IPS-11a (cell line): ENCODE results near the gene NME2.
A peak's percentile ranks its signal among the peaks of the same experiment; 100 is the strongest.
"Not testable (repeated sequence)": the region's sequence is repeated elsewhere in the genome, so short reads cannot be mapped to it uniquely, and the experiment has no call there.

Experiments
- H3K4me3 ChIP-seq: one replicate; pipeline ENCODE4 v1.5.1; 2013; ENCODE audit warnings: low read depth, low read length, control low read depth

NME2 gene

GRCh38 chr17:51166198-51166986, at the start of gene NME2:
NME2 (plus strand) TSS chr17:51166411; CDS start chr17:51166831, 420 bp downstream.
- peak within 1 kb of the TSS; percentile 93 for H3K4me3 ChIP-seq

DNA sequence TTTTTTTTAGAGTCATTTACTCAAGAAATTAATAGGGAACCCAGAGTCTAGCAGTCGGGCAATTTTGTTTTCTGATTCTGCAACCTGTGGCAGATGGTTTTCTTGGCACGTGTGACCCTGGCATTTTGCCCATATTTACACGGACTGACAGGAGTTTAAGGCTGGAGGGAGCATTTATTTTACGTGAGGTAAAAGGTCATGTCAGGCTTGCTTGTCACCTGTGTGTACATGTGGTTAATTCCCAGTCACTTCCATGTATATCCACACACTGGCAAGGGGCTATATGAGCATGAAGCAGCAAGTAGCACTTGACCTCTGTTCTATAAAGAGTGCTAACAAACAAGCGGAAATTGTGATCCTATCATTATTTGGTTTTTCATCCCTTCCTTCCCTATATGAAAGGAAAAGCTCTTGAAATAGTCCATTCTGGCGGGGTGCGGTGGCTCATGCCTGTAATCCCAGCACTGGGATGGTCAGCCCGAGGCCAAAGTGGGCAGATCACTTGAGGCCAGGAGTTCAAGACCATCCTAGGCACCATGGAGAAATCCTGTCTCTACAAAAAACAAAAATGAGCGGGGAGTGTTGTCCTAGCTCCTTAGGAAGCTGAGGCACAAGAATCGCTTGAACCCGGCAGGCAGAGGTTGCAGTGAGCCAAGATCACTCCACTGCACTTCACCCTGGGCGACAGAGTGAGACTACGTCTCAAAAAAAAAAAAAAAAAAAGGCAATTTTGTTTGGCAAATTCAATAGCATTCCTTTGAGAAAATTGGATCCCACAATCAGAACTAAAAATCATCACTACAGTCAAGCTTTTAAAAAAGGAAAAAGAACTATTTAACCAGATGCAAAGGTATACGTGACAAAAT, 47.6 kb upstream of the NME2 start:
- no peak overlapping the region for H3K4me3 ChIP-seq

- peak overlapping the region; percentile 97 for H3K4me3 ChIP-seq
Observed at GRCh38 chr17:51119415-51120356, 46.5 kb upstream of the NME2 start.

DNA sequence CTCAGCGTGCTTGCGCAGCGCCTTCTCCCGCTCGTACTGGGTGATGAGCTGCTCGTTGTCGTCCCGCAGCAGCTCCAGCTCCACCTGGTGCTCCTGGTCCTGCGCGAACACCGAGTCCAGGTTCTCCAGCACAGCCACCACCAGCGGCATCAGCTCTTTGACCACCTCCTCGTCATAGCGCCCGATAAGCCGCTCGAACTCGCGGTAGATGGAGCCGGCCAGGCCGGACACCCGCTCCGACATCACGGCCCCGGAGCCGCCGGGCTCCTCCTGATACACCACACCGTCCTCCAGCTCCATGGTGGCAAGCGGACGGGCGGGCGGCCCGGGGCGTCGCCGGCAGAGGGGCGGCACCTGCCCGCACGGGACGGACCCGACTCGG, 45.9 kb upstream of the NME2 start:
- H3K4me3 ChIP-seq = peak overlapping the region; percentile 97

- peak within 1 kb of the TSS; percentile 97 for H3K4me3 ChIP-seq
Observed at GRCh38 chr17:51120739-51121619, 45.2 kb upstream of the NME2 start, which contains the start of gene SPAG9. SPAG9 (minus strand) TSS chr17:51120868; CDS start chr17:51120656, 212 bp downstream.

- H3K4me3 ChIP-seq = peak overlapping the region; percentile 69
Observed at GRCh38 chr17:51121620-51122472, 44.4 kb upstream of the NME2 start.

GRCh38 chr17:51122473-51123115, 43.6 kb upstream of the NME2 start:
- H3K4me3 ChIP-seq = not testable (repeated sequence)

GRCh38 chr17:51124640-51125503, 41.3 kb upstream of the NME2 start:
- no peak overlapping the region for H3K4me3 ChIP-seq

DNA sequence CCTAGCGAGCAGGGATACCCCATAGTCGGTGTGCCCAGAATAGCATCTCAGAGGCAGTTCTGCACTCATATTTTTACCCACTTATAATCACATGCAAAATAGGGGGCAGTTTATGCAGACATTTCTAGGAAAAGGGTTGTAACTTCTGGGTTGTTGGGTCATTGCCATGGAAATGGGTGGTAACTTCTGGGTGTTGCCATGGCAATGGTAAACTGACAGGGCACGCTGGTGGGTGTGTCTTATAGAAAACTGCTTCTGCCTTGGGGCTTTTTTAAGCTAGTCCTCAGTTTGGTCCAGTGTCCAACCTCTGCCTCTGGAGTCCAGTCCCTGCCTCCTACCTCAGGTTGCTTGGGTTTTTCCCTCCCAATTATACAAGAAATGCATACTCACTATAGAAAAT, 38.1 kb upstream of the NME2 start:
- H3K4me3 ChIP-seq = no peak overlapping the region

DNA sequence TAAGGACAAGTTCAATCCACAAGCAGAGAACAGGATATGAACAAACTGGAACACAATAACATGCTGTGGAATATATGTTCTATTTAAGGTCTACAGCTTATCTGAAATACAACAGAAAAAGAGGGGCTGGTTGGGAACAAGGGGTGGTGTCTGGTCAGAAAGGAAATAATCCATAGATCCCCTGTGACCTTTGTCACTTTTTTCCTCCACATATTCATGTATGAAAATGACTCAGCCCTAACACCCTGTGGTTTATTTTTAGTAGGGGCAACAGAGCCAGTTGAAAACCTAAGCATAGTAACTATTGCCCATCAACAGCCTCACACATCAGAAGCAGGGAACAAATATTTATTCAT, 33.3 kb upstream of the NME2 start:
- H3K4me3 ChIP-seq = no peak overlapping the region

- no peak overlapping the region for H3K4me3 ChIP-seq
Observed at GRCh38 chr17:51133365-51133764, 32.8 kb upstream of the NME2 start.

GRCh38 chr17:51135956-51136355, 30.3 kb upstream of the NME2 start:
- no peak overlapping the region for H3K4me3 ChIP-seq

- no peak overlapping the region for H3K4me3 ChIP-seq
Observed at GRCh38 chr17:51142597-51142996, 23.6 kb upstream of the NME2 start.

- no peak overlapping the region for H3K4me3 ChIP-seq
Observed at GRCh38 chr17:51144266-51145022, 21.8 kb upstream of the NME2 start.

GRCh38 chr17:51147650-51148049, 18.6 kb upstream of the NME2 start:
- H3K4me3 ChIP-seq = no peak overlapping the region

DNA sequence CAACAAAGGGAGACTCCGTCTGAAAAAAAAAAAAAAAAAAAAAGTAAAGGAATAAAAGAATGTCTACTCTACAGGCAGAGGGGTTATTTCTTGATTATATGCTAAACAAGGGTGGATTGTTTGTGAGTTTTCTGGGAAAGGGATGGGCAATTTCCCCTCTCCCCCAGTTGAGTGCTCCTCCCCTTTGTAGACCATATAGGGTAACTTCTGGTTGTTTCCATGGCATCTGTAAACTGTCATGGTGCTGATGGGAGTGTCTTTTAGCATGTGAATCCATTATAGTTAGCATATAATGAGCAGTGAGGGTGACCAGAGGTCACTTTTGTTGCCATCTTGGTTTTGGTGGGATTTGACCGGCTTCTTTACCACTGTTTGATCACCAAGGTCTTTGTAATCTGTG, 17.0 kb upstream of the NME2 start:
- no peak overlapping the region for H3K4me3 ChIP-seq

GRCh38 chr17:51150932-51151331, 15.3 kb upstream of the NME2 start:
- no peak overlapping the region for H3K4me3 ChIP-seq
